Stomach smooth muscle (tissue), 2 donors: ENCODE measurements around the gene COPG2.

ENCODE experiments used
- H3K27ac ChIP-seq: one replicate; pipeline ENCODE4 v1.7.0; 2013; ENCODE audit warnings: mild to moderate bottlenecking, low read length, inconsistent platforms
- H3K27me3 ChIP-seq, 2 donors: one replicate each; pipeline ENCODE4 v1.7.0; 2013; ENCODE audit warnings: low read length in 2 of 2; ENCODE audit not compliant: insufficient read depth in 2 of 2, control insufficient read depth in 1 of 2
- H3K36me3 ChIP-seq, 2 donors: one replicate each; pipeline ENCODE4 v1.7.0; 2013; ENCODE audit warnings: low read length in 2 of 2; ENCODE audit not compliant: control insufficient read depth in 2 of 2, insufficient read depth in 2 of 2
- H3K4me1 ChIP-seq: one replicate; pipeline ENCODE4 v1.7.0; 2013; ENCODE audit warnings: low read length; ENCODE audit not compliant: control insufficient read depth, insufficient read depth
- H3K4me3 ChIP-seq, 2 donors: one replicate each; pipeline ENCODE4 v1.7.0; 2013; ENCODE audit warnings: low read length in 2 of 2
- H3K9ac ChIP-seq, 2 donors: one replicate each; pipeline ENCODE4 v1.7.0; 2013; ENCODE audit warnings: low read length in 2 of 2, mild to moderate bottlenecking in 1 of 2
- H3K9me3 ChIP-seq, 2 donors: one replicate each; pipeline ENCODE4 v1.7.0; 2013; ENCODE audit warnings: low read length in 2 of 2; ENCODE audit not compliant: control insufficient read depth in 2 of 2
- donor health status: healthy.
- donor health status: Pancreatic carcinoma.

The COPG2 gene

DNA sequence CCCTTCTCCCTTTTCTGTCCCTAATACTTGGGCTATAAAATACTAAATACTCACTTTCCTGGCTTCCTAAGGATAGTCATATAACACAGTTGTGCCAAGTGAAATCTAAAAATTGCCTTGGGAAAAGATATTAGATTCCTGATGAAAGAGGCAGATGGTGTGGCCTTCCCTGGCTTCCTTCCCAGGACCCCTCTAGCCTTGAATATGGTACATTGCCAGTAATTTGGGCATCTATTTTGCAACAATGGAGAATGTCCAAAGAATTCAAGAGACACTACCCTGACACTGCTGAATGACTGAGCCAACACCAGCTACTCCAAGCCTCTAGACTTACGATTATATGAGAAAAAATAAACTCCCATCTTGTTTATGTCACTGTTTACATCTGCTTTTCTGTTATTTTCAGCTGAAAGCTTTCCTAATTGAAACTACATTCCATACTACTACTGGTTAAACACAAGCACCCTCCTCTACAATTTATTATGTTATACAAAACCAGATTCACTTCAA, 17.9 kb downstream of the COPG2 start:
- Histone ChIP-seq H3K27me3 (no peaks in the 10 kb centered on the region), H3K9me3 (no peaks in the 10 kb centered on the region), H3K27ac (no peak overlapping the region), H3K4me3 (no peak overlapping the region), H3K4me1 (no peaks in the 10 kb centered on the region), H3K36me3 (peaks cover 10% of the 10 kb centered on the region in 2 donors), H3K9ac (no peak overlapping the region)

DNA sequence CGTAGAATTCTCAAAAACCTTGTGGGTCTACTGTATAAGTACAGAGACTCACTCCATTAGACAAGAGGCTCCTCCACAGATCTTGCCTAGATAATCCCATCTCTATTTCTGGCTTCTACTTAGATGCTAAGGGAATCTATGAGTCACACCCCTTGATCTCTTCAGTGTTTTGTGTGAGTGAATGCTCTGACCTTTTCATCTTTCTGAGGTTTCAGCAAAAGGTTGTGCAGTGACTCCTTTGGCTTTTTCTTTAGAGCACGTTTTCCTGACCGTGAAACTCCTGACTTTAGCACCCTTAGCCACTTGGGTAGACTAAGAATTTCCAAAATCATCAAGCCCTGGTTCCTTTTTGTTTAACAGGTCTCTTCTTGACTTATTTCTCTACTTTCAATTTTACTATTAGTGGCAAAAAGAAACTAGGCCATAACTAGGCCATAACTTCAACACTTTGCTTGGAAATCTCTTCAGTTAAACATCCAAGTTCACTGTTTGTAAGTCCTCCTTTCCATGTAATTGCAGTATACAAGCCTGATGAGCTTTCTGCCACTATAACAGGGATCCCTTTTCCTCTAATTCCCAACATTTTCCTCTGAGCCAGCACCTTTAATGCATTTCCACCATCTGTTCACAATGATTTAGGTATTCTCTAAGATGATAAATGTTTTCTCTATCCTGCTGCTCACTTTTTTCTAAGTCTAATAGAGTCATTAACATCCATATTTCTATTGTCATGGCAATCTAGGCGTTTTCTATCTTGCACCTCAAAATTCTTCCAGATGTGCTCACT, 19.4 kb downstream of the COPG2 start:
- H3K4me1 ChIP-seq = no peaks in the 10 kb centered on the region
- H3K9ac ChIP-seq = no peak overlapping the region
- H3K36me3 ChIP-seq = peaks cover 10% of the 10 kb centered on the region in 2 donors
- H3K27ac ChIP-seq = no peak overlapping the region
- H3K4me3 ChIP-seq = no peak overlapping the region
- H3K27me3 ChIP-seq = no peaks in the 10 kb centered on the region
- no peaks in the 10 kb centered on the region for H3K9me3 ChIP-seq

DNA sequence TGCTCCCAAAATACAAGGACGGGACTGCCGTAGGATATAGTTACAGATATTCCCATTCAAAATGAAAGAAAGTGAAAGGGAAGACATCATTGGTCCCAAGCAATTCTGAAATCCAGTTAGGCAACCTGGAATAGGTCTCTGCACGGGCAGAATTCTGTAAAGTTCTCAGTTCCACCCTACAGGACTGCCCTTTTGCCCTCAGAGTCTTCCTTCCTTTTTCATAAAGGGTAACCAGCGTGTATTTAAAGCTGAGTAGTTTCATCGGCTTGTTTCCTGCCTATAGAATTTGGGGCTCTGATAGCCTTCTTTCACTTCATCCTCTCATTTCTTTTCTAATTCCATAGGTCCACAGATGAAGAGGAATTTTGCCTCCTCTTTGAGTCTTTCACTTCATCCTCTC, 20.0 kb downstream of the COPG2 start:
- Histone ChIP-seq H3K4me3 (no peak overlapping the region), H3K9me3 (no peaks in the 10 kb centered on the region), H3K4me1 (no peaks in the 10 kb centered on the region), H3K9ac (no peak overlapping the region), H3K27me3 (no peaks in the 10 kb centered on the region), H3K36me3 (peaks cover 10% of the 10 kb centered on the region in 2 donors), H3K27ac (no peak overlapping the region)

DNA sequence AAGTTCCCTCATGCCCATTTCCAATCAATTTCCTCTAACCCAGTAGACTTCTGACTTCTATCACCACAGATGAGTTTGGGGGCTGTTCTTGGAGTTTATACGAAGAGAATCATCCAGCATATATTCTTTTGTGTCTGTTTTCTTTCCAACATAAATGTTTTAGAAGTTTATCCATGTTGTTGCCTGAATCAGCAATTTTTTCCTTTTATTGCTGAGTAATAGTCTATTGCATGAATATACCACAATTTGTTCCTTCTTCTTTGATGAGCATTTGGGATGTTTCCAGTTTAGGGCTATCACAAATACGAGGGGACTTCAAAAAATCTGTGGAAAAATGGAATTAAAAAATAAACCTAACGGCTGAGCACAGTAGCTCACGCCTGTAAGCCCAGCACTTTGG, 26.2 kb downstream of the COPG2 start:
- no peaks in the 10 kb centered on the region for H3K9me3 ChIP-seq
- H3K27ac ChIP-seq = no peak overlapping the region
- H3K4me1 ChIP-seq = no peaks in the 10 kb centered on the region
- H3K9ac ChIP-seq = no peak overlapping the region
- no peaks in the 10 kb centered on the region for H3K27me3 ChIP-seq
- no peak overlapping the region for H3K4me3 ChIP-seq
- H3K36me3 ChIP-seq = no peaks in the 10 kb centered on the region

DNA sequence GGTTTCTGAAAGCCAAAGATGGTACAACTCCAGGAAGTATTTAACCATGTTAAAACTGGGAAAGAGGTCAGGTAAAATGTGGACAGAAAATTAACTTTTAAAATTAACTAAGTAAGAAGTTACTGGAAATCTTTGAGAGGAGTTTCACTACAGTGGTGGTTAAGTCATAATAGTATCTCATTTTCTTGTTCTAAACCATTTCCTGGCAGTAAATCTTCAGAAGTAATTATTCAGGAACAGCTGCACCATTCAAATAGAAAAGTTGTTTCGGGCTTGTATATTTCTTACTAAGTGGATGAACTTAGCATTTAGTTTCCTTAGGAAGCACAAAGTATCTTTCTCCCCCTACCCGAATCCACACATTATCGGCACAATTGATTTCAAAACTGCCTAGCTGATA, 27.1 kb downstream of the COPG2 start:
- Histone ChIP-seq H3K27ac (no peak overlapping the region), H3K4me3 (no peak overlapping the region), H3K9ac (no peak overlapping the region), H3K36me3 (no peaks in the 10 kb centered on the region), H3K9me3 (no peaks in the 10 kb centered on the region), H3K4me1 (no peaks in the 10 kb centered on the region), H3K27me3 (no peaks in the 10 kb centered on the region)

DNA sequence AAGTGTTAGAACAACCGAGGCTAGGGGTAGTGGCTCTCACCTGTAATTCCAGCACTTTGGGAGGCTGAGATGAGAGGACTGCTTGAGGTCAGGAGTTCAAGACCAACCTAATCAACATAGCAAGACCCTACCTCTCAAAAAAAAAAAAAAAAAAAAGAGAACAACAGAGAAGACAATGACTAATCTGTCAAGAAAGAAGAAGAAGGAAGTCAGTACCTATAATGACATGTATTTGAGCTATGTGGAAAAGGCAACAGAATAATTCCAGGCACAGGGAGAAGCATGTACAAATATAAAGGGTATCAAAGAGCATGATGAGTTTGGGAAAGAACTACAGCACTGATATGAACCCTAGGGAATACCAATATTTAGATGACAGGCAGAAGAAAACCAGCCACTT, 27.5 kb downstream of the COPG2 start:
- H3K4me1 ChIP-seq = no peaks in the 10 kb centered on the region
- H3K9me3 ChIP-seq = no peaks in the 10 kb centered on the region
- H3K9ac ChIP-seq = no peak overlapping the region
- H3K27me3 ChIP-seq = no peaks in the 10 kb centered on the region
- H3K36me3 ChIP-seq = no peaks in the 10 kb centered on the region
- no peak overlapping the region for H3K4me3 ChIP-seq
- no peak overlapping the region for H3K27ac ChIP-seq

DNA sequence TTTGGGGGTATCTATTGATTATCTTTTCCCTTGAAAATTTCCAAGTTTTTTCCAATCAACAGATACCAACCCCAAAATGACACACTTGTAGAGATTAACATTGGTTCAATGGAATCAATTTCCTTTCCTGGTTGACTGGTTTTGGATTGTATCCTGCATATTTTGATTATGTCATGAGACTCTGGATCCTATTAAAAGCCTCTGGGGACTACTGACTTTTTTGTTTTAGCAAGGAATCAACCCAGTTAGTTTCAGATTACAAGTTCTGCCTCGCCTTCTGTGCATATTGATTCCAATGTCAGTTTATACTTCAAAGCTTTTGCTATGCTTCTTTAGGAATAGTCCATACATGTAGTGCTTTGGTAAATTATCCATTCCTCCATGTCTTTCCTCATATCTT, 29.2 kb downstream of the COPG2 start:
- Histone ChIP-seq H3K9ac (no peak overlapping the region), H3K36me3 (no peaks in the 10 kb centered on the region), H3K9me3 (no peaks in the 10 kb centered on the region), H3K27ac (no peak overlapping the region), H3K4me3 (no peak overlapping the region), H3K27me3 (no peaks in the 10 kb centered on the region), H3K4me1 (no peaks in the 10 kb centered on the region)

DNA sequence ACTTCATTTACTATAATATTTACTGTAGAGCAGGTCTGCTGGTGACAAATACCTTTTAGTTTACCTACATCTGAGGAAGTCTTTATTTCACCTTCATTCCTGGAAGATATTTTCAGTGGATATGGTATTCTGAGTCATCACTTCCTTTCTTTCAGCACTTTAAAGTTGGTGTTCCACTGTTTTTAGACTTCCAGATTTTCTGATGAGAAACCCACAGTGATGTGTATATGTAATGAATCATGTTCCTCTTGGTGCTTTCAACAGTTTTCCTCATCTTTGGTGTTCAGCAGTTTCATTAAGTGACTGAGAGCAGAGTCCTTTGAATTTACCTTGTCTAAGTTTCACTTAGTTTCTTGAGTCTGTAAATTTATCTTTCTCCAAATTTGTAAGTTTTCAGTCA, 36.4 kb downstream of the COPG2 start:
- H3K4me3 ChIP-seq = no peak overlapping the region
- H3K36me3 ChIP-seq = no peaks in the 10 kb centered on the region
- no peak overlapping the region for H3K27ac ChIP-seq

DNA sequence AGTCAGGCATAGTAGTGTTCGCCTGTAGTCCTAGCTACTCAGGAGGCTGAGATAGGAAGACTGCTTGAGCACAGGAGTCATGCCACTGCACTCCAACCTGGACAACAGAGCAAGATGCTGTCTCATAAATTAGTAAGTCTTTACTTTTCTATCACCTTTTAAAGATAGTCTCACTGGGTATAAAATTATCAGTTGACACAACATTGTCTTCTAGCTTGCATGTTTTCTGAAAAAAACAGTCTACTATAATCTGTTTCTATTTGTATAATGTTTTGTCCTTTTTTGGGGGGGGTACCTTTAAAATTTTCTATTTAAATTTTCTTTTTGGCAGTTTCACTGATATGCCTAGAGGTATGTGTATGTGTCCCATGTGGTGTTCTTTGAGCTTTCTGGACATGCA, 39.6 kb downstream of the COPG2 start:
- Histone ChIP-seq H3K9ac (no peak overlapping the region), H3K27me3 (no peaks in the 10 kb centered on the region), H3K27ac (no peak overlapping the region), H3K4me1 (no peaks in the 10 kb centered on the region), H3K36me3 (no peaks in the 10 kb centered on the region), H3K9me3 (peaks cover 0 to 1% of the 10 kb centered on the region in 2 donors), H3K4me3 (no peak overlapping the region)

More for the DNA sequence above, 36.4 kb downstream of the COPG2 start:
- Histone ChIP-seq H3K4me1 (no peaks in the 10 kb centered on the region), H3K9ac (no peak overlapping the region), H3K9me3 (no peaks in the 10 kb centered on the region), H3K27me3 (no peaks in the 10 kb centered on the region)

DNA sequence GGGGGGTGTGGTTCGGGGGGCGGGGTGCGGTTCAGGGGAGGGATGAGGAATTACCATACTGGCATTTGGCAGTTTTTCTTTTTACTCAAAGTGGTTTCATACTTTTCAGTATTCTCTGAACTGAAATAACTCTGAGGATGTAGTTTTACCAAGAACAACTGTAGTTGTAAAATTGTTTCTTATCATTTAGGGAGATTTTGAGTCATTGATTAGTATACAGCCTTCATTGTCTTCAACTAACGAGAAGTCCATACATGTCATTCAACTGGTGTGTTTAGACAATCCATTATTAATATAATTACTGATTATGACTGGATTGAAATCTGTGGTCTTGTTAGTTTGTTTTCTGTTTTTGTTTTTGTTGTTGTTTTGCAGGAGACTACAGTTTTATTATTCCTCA, 40.8 kb downstream of the COPG2 start:
- Histone ChIP-seq H3K4me3 (no peak overlapping the region), H3K9ac (no peak overlapping the region), H3K9me3 (peaks cover 0 to 2% of the 10 kb centered on the region in 2 donors), H3K4me1 (no peaks in the 10 kb centered on the region), H3K36me3 (no peaks in the 10 kb centered on the region), H3K27ac (no peak overlapping the region), H3K27me3 (no peaks in the 10 kb centered on the region)

DNA sequence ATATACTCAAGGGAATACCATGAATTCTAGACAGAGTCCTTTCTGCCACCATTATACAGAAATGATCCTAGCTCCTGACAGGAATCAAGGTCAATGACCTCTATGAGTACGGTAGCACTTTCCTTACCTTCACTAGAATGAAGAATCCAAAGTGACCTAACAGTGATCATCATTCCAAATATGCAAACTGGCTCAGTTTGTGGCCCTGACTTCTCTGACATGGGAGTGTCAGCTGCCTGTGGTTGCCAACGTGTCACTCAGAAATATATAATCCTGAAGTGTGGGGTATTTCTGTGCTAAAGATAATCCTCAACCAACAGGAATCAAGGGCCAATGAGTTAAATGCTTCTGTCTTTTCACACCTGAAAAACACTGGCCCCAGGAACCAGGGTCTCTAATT, 45.7 kb downstream of the COPG2 start:
- Histone ChIP-seq H3K27me3 (no peaks in the 10 kb centered on the region), H3K27ac (no peak overlapping the region), H3K9ac (no peak overlapping the region), H3K36me3 (no peaks in the 10 kb centered on the region), H3K4me3 (no peak overlapping the region), H3K4me1 (no peaks in the 10 kb centered on the region), H3K9me3 (peaks cover 0 to 2% of the 10 kb centered on the region in 2 donors)
